ENCODE data around the gene PLEKHF1.

The PLEKHF1 gene

DNA sequence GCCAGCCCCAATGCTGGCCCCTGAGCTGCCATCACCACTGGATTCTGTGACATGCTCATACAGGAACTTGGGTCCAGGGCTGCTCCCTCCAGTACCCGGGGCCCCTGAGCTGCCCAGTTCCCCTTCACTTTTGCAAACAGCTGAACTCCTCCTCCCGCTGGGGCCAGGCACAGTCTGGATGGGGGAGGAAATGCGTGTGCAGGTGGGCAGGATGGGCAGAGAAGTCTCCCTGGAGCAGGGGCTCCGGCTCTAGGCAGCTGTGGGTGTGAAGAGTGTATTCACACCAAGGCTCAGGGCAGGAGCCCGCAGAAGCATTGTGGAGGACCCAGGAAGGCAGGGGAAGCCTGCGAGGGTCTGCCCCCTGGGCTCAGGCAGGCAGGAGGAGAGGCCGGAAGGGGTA, 46.8 kb upstream of the PLEKHF1 start:
- no peak for TF ChIP-seq ZBTB7A (IDR thresholded peaks at IDR 0.05; ENCODE audit: low read depth)
- no peak for TF ChIP-seq RAD21 (IDR thresholded peaks at IDR 0.05; ENCODE audit: low read depth)
- TF ChIP-seq NFIC (IDR thresholded peaks at IDR 0.05): no peak
- no peak for TF ChIP-seq TAF1 (IDR thresholded peaks at IDR 0.05; ENCODE audit: low read depth)
- TF ChIP-seq FOXM1 (IDR thresholded peaks at IDR 0.05; ENCODE audit: borderline replicate concordance, low read depth): no peak
- TF ChIP-seq, protein P1, sequence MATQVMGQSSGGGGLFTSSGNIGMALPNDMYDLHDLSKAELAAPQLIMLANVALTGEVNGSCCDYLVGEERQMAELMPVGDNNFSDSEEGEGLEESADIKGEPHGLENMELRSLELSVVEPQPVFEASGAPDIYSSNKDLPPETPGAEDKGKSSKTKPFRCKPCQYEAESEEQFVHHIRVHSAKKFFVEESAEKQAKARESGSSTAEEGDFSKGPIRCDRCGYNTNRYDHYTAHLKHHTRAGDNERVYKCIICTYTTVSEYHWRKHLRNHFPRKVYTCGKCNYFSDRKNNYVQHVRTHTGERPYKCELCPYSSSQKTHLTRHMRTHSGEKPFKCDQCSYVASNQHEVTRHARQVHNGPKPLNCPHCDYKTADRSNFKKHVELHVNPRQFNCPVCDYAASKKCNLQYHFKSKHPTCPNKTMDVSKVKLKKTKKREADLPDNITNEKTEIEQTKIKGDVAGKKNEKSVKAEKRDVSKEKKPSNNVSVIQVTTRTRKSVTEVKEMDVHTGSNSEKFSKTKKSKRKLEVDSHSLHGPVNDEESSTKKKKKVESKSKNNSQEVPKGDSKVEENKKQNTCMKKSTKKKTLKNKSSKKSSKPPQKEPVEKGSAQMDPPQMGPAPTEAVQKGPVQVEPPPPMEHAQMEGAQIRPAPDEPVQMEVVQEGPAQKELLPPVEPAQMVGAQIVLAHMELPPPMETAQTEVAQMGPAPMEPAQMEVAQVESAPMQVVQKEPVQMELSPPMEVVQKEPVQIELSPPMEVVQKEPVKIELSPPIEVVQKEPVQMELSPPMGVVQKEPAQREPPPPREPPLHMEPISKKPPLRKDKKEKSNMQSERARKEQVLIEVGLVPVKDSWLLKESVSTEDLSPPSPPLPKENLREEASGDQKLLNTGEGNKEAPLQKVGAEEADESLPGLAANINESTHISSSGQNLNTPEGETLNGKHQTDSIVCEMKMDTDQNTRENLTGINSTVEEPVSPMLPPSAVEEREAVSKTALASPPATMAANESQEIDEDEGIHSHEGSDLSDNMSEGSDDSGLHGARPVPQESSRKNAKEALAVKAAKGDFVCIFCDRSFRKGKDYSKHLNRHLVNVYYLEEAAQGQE (IDR thresholded peaks at IDR 0.05; ENCODE audit: low read depth): no peak
- TF ChIP-seq EP300 (IDR thresholded peaks at IDR 0.05; ENCODE audit: borderline replicate concordance): no peak
- TF ChIP-seq YY1 (IDR thresholded peaks at IDR 0.05; ENCODE audit: low read depth): no peak
- TF ChIP-seq, protein P2, sequence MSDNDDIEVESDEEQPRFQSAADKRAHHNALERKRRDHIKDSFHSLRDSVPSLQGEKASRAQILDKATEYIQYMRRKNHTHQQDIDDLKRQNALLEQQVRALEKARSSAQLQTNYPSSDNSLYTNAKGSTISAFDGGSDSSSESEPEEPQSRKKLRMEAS (IDR thresholded peaks at IDR 0.05): no peak
- TF ChIP-seq TCF12 (IDR thresholded peaks at IDR 0.05; ENCODE audit: low read depth): no peak
- no peak for TF ChIP-seq EGR1 (IDR thresholded peaks at IDR 0.05)
- no peak for TF ChIP-seq TEAD4 (IDR thresholded peaks at IDR 0.05)
- TF ChIP-seq CEBPB (IDR thresholded peaks at IDR 0.05): no peak
- no peak for TF ChIP-seq CREB1 (IDR thresholded peaks at IDR 0.05; ENCODE audit: low read depth)
- TF ChIP-seq USF1 (IDR thresholded peaks at IDR 0.05): no peak

DNA sequence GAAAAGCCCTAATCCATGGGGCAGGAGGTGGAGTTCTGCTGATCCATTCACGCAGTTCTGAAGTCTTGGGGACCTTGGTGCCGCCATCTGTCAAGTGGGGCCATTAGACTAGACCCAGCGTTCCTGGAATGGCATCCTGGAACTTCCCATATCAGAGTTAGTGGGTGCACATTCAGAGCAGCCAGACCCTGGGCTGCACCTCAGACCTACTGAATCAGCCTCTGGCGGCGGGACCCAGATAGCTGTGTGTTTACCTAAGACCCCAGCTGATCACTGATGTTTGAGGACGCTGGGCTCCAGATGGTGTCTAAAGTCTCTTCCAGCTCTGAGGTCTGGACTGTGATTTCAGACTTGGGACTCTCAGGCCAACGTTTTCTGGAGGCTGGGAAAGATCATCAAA, 46.4 kb upstream of the PLEKHF1 start:
- TF ChIP-seq, protein P1 (IDR thresholded peaks at IDR 0.05; ENCODE audit: low read depth): no peak
- TF ChIP-seq RAD21 (IDR thresholded peaks at IDR 0.05; ENCODE audit: low read depth) (no peak), NFIC (IDR thresholded peaks at IDR 0.05) (no peak), TCF12 (IDR thresholded peaks at IDR 0.05; ENCODE audit: low read depth) (no peak), TEAD4 (IDR thresholded peaks at IDR 0.05) (no peak), YY1 (IDR thresholded peaks at IDR 0.05; ENCODE audit: low read depth) (no peak), EP300 (IDR thresholded peaks at IDR 0.05; ENCODE audit: borderline replicate concordance) (no peak), USF1 (IDR thresholded peaks at IDR 0.05) (no peak), EGR1 (IDR thresholded peaks at IDR 0.05) (no peak), ZBTB7A (IDR thresholded peaks at IDR 0.05; ENCODE audit: low read depth) (no peak)

GRCh38 chr19:29620931-29621351, 44.3 kb upstream of the PLEKHF1 start:
- TF ChIP-seq EGR1 (IDR thresholded peaks at IDR 0.05) (no peak), USF1 (IDR thresholded peaks at IDR 0.05) (no peak), TAF1 (IDR thresholded peaks at IDR 0.05; ENCODE audit: low read depth) (no peak), TCF12 (IDR thresholded peaks at IDR 0.05; ENCODE audit: low read depth) (no peak), CREB1 (IDR thresholded peaks at IDR 0.05; ENCODE audit: low read depth) (no peak), FOXM1 (IDR thresholded peaks at IDR 0.05; ENCODE audit: borderline replicate concordance, low read depth) (no peak), ZBTB7A (IDR thresholded peaks at IDR 0.05; ENCODE audit: low read depth) (no peak), NFIC (IDR thresholded peaks at IDR 0.05) (no peak), RAD21 (IDR thresholded peaks at IDR 0.05; ENCODE audit: low read depth) (no peak), TEAD4 (IDR thresholded peaks at IDR 0.05) (no peak), CEBPB (IDR thresholded peaks at IDR 0.05) (no peak), YY1 (IDR thresholded peaks at IDR 0.05; ENCODE audit: low read depth) (no peak), EP300 (IDR thresholded peaks at IDR 0.05; ENCODE audit: borderline replicate concordance) (no peak)
- TF ChIP-seq, protein P1 (IDR thresholded peaks at IDR 0.05; ENCODE audit: low read depth): no peak
- TF ChIP-seq, protein P2 (IDR thresholded peaks at IDR 0.05): no peak
